ENCODE results near the gene PARD3. TPM values are rescaled to one million over a fixed set of nuclear protein-coding genes. Genes with fewer than 3 reads are reported as not detected.
"Not testable (repeated sequence)": the region's sequence is repeated elsewhere in the genome, so short reads cannot be mapped to it uniquely, and the experiment has no call there.

The PARD3 gene
- polyA plus RNA-seq, 3 donors, result 0.51 TPM; not detected in 2

DNA sequence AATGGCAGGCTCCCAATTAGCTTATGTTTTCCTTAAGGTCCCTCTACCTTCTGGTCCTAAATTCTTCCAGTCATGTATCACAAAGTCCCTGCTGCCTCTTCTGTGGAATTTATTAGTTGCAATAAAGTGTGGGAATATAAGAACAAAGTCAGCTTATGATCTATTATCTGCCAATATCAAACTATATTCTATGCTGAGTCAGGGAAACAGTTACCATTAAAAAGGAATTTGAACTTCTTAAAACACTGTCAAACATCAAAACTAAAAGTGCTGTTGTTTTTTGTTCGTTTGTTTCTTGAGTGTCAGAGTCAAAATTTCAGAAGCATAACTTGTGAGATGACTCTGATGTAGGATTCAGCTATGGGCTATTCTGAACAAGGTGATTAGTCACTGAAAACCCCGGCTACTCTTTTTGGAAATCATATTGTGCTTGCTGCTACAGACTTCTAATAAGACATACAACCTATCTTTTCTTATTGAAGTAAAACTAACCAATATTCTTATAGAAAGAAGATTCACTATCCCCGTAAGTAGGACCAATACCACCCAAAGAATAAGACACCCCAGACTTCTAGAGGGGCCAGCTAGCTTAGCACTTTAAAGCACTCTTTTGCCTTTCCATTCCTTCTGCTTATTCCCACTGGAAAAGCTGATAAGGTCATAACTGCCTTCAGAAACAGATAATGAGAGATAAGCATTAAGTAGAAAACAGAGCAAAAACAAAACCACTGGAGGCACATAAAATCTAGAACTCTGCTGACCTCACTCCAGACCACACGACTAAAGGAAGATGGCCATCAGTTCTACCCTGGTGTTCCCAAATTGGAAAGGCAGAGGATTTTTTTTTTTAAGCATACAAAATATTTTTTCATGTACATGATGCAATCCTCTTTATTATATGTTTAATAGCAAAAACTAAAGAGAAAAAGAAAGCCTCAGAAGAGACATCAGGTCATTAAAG lies 370.6 kb downstream of the PARD3 start:
- Mint-ChIP-seq H3K27me3 (ENCODE audit: low read depth in 3 of 3) (peaks cover 0 to 2% (median 0%) of the 10 kb centered on the region in 3 donors), H3K36me3 (no peaks in the 10 kb centered on the region), H3K9me3 (peaks cover 0 to 7% (median 3%) of the 10 kb centered on the region in 7 donors), H3K4me1 (no peaks in the 10 kb centered on the region), H3K27ac (no peak overlapping the region), H3K4me3 (no peak overlapping the region)
- no peak overlapping the region for H3K9ac ChIP-seq (ENCODE audit: insufficient read depth, low read length, poor library complexity, severe bottlenecking)
- no peaks in the 10 kb centered on the region for H3K27me3 ChIP-seq (ENCODE audit: control insufficient read depth in 2 of 2, insufficient read depth in 2 of 2, low read length in 2 of 2)
- 100% methylated on average over 1 of the region's 4 CpGs for WGBS (ENCODE audit: insufficient coverage)
- no peak overlapping the region for H3K4me2 ChIP-seq (replicated peaks; ENCODE audit: extremely low read depth, low read length, poor library complexity, severe bottlenecking)
- no peaks in the 10 kb centered on the region for H3K79me2 ChIP-seq (ENCODE audit: insufficient read depth, low read length)
- no peaks in the 10 kb centered on the region for H3K4me1 ChIP-seq (ENCODE audit: control insufficient read depth in 1 of 2, insufficient read depth in 2 of 2, low read length in 2 of 2)
- intact Hi-C loops (cut with micrococcal nuclease), result no loop called here
- no peaks in the 10 kb centered on the region for H3K36me3 ChIP-seq (replicated peaks in 1 of 2; ENCODE audit: control insufficient read depth in 1 of 2, insufficient read depth in 2 of 2, low read length in 2 of 2)
- H3K27ac ChIP-seq (ENCODE audit: low read depth in 1 of 2, low read length in 2 of 2), result no peak overlapping the region
- TF ChIP-seq, protein P1, sequence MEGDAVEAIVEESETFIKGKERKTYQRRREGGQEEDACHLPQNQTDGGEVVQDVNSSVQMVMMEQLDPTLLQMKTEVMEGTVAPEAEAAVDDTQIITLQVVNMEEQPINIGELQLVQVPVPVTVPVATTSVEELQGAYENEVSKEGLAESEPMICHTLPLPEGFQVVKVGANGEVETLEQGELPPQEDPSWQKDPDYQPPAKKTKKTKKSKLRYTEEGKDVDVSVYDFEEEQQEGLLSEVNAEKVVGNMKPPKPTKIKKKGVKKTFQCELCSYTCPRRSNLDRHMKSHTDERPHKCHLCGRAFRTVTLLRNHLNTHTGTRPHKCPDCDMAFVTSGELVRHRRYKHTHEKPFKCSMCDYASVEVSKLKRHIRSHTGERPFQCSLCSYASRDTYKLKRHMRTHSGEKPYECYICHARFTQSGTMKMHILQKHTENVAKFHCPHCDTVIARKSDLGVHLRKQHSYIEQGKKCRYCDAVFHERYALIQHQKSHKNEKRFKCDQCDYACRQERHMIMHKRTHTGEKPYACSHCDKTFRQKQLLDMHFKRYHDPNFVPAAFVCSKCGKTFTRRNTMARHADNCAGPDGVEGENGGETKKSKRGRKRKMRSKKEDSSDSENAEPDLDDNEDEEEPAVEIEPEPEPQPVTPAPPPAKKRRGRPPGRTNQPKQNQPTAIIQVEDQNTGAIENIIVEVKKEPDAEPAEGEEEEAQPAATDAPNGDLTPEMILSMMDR (IDR thresholded peaks at IDR 0.05), result no peak
- no peaks in the 10 kb centered on the region for H4K20me1 ChIP-seq (ENCODE audit: insufficient read depth, low read length)
- no peak for DNase-seq
- H3K4me3 ChIP-seq (replicated peaks in 1 of 3; ENCODE audit: low read depth in 2 of 3, low read length in 3 of 3), result no peak overlapping the region
- no peak overlapping the region for H2AFZ ChIP-seq (ENCODE audit: insufficient read depth, low read depth, low read length, poor library complexity, severe bottlenecking)
- peaks cover 0 to 4% of the 10 kb centered on the region in 2 donors for H3K9me3 ChIP-seq (replicated peaks in 1 of 2; ENCODE audit: control insufficient read depth in 1 of 2, insufficient read depth in 1 of 2, low read length in 2 of 2)

DNA sequence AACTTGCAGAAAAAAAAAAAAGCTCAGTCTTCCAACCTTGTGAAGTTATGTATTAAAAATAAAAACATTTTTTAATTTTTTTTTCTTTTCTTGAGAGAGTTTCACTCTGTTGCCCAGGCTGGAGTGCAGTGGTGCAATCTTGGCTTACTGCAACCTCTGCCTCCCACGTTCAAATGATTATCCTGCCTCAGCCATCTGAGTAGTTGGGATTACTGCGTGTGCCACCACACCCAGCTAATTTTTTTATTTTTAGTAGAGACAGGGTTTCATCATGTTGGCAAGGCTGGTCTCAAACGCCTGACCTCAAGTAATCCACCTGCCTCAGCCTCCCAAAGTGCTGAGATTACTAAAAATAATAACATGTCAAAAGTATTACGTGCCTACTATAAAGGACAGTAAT lies 375.7 kb downstream of the PARD3 start:
- H3K9me3 ChIP-seq (replicated peaks in 1 of 2; ENCODE audit: control insufficient read depth in 1 of 2, insufficient read depth in 1 of 2, low read length in 2 of 2); H3K27ac ChIP-seq (ENCODE audit: low read depth in 1 of 2, low read length in 2 of 2); H3K4me1 Mint-ChIP-seq; intact Hi-C loops (cut with micrococcal nuclease); H3K79me2 ChIP-seq (ENCODE audit: insufficient read depth, low read length); H3K4me2 ChIP-seq (replicated peaks; ENCODE audit: extremely low read depth, low read length, poor library complexity, severe bottlenecking); H3K27ac Mint-ChIP-seq; H3K27me3 ChIP-seq (ENCODE audit: control insufficient read depth in 2 of 2, insufficient read depth in 2 of 2, low read length in 2 of 2); H4K20me1 ChIP-seq (ENCODE audit: insufficient read depth, low read length); H2AFZ ChIP-seq (ENCODE audit: insufficient read depth, low read depth, low read length, poor library complexity, severe bottlenecking); H3K4me3 Mint-ChIP-seq; H3K4me3 ChIP-seq (replicated peaks in 1 of 3; ENCODE audit: low read depth in 2 of 3, low read length in 3 of 3); H3K27me3 Mint-ChIP-seq (ENCODE audit: low read depth in 3 of 3); H3K36me3 Mint-ChIP-seq; H3K9ac ChIP-seq (ENCODE audit: insufficient read depth, low read length, poor library complexity, severe bottlenecking); H3K4me1 ChIP-seq (ENCODE audit: control insufficient read depth in 1 of 2, insufficient read depth in 2 of 2, low read length in 2 of 2); DNase-seq; H3K36me3 ChIP-seq (replicated peaks in 1 of 2; ENCODE audit: control insufficient read depth in 1 of 2, insufficient read depth in 2 of 2, low read length in 2 of 2); H3K9me3 Mint-ChIP-seq: not testable (repeated sequence)
- no CpG with 5 or more reads among the region's 4 CpGs for WGBS (ENCODE audit: insufficient coverage)

All from CD14-positive monocyte (primary cell).